Stimulated activated CD8-positive, alpha-beta memory T cell treated with anti-CD3 and anti-CD28 coated beads, Interleukin-2, amount 100 ng/mL, for 48 hours (primary cell): Measurements from ENCODE around the gene PROCR.
"Not testable (repeated sequence)": the region's sequence is repeated elsewhere in the genome, so short reads cannot be mapped to it uniquely, and the experiment has no call there.

Source experiments
- DNase-seq, 2 donors: peaks; one replicate each; pipeline ENCODE4 v3.0.0-alpha.2; 2020; ENCODE audit warnings: low read depth in 2 of 2

The PROCR gene

DNA sequence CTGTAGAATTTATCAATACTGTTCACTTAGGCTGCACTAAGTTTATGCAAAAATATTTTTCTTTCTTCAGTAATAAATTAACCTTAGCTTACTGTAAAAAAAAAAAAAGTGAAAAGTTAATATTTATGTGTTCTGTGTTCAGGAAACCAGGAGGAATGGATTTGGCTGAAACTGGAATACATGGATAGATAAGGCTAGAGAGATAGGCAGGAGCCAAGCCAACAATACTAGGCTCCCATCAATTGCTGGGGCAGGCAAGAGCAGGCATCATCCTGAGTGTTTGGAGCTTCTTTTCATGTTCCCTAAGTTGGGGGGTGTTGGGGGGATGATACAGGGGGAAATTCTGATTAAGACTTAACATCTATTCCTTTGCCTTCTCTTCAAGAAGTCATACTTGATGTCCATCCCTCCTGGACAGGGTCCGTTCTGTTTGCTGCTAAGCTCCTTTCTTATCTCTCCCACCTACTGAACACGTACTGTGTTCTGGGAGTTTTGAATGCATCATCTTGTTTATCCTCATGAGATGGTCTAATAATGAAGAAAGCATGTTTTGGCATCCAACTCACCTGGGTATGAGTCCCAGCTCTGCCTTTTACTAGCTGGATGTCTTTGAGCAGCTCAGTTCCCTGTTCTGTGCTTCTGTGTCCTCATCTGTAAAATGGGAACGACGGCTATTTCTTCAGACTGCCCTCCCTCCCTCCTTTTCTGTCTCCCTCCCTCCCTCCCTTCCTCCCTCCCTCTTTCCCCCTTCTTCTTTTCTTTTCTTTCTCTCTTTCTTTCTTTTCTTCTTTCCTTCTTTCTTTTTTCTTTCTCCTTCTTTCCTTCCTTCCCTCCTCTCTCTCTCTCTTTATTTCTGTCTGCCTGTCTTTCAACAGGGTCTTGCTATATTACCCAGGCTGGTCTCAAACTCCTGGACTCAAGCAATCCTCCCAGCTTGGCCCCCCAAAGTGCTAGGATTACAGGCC lies 6.4 kb upstream of the PROCR start:
- no peak for DNase-seq

DNA sequence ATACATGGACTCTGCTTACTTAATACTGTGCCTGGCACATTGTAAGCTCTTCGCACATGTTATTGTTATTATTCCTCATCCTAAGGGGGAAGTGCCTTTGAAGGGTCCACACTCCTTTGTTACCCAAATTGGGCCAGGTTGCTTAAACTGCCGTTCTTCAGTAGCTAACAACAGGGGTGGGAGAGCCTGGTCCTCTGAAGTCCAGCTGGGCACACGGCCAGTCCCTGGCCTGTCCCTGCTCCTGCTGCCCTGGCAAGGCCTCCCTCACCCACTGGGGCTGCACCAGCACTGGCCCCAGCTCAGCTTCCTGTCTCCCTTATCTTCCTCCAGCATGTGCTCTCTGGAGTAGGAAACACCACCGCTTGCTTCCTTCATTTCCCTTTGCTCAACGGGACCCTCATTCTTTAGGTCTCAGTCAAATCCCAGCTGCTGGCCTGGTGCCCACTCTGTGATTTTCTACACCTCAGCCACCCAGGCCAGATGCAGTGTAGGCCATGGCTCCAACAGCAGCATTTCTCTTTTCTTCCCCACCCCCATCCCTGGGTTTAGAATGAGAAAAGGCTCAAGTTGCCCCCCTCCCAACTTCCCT lies 5.5 kb upstream of the PROCR start:
- DNase-seq, result no peak

DNA sequence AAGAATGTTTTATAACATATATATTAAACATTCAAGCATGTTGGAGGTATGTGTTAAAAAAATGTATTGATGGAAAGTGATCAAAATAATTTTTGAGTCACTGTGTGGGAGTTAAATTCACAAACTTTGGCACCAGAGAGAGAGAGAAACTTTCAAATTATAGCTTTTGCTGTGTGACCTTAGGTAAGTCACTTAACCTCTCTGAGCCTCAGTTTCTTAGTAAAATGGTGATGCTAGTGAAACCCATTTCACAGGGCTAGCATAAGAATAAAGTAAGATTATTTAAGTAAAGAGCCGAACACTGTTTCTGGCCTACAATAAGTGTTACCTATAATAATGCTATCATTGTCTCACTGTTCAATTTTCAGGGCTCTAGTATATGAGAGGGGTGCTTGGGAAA lies 4.1 kb upstream of the PROCR start:
- no peak for DNase-seq

DNA sequence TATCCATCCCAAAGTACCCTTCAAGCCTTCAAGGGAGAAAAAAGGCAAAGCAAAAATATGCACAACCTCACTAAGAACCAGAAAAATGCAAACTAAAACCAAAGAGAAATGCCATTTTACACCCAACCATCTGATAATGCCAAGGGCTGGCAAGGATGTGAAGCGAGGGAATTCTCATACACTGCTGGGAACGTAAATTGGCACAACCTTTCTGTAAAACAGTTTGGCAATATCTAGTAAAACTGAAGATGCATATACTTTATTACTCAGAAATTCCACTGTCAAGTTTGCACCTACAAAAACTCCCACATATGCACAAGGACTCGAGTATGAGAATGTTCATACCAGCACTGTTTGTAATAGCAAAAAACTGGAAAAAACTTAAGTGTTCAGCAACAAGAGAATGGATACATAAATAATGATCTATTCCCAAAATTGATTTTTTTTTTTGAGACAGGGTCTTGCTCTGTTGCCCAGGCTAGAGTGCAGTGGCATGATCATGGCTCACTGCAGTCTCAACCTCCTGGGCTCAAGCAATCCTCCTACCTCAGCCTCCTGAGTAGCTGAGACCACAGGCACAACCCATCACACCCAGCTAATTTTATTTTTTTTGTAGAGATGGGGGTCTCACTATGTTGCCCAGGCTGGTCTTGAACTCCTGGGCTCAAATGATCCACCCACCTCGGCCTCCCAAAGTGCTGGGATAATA lies 3.0 kb upstream of the PROCR start:
- not testable (repeated sequence) for DNase-seq

DNA sequence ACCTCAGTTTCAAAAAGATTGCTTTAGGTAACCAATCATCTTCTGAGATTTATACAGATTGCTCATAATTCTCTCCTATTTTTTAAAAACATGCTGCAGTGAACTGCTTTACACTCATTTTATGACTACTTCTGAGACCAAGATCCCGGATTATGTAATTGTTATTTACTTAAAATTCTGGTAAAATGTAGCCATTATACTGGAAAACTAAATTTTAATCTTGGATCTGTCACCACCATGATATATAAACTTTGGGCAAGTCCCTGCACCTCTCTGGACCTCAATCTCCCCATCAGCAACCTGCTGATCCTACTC lies 477 bp upstream of the PROCR start:
- DNase-seq, result no peak

DNA sequence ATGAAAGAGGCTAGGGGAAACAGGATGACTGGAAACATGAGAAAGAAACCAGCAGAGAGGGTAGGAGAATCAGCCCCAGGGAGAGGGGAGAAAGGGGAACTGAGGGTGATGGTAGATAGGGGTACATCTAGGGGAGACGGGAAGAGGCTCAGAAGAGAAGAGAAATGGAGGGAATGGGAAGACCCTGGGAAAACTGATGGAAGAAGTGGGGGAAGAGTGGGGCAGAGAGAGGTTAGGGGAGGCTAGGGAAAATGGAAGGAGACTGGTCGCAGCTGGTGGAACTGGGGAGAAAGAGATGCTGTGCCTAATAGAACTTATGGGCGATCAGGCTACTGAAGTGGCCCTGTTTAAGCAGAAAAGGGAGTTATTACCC lies 548 bp downstream of the PROCR start:
- DNase-seq, result no peak

DNA sequence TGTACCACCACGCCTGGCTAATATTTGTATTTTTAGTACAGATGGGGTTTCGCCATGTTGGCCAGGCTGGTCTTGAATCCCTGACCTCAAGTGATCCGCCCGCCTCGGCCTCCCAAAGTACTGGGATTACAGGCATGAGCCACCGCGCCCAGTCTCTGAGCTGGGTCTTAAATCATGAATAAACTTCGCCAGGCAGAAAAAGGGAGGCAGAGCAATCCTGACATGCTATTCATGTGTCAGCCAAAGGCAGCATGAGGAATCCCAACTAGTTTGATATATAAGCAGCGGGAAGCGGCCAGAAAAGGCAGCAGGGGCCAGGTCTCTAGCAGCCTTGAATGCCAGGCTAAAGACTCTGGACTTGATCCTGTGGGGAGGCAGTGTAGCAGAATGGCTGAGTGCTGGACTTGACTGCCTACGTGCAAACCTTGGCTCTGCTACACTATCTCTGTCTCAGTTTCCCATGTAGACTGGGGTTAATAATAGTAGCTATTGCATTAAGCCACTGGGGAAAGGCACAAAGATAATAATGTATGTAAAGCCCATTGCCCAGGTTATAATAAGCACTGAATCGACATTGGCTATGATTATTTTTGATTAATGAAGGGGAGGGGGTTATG lies 1.8 kb downstream of the PROCR start:
- DNase-seq, result no peak

DNA sequence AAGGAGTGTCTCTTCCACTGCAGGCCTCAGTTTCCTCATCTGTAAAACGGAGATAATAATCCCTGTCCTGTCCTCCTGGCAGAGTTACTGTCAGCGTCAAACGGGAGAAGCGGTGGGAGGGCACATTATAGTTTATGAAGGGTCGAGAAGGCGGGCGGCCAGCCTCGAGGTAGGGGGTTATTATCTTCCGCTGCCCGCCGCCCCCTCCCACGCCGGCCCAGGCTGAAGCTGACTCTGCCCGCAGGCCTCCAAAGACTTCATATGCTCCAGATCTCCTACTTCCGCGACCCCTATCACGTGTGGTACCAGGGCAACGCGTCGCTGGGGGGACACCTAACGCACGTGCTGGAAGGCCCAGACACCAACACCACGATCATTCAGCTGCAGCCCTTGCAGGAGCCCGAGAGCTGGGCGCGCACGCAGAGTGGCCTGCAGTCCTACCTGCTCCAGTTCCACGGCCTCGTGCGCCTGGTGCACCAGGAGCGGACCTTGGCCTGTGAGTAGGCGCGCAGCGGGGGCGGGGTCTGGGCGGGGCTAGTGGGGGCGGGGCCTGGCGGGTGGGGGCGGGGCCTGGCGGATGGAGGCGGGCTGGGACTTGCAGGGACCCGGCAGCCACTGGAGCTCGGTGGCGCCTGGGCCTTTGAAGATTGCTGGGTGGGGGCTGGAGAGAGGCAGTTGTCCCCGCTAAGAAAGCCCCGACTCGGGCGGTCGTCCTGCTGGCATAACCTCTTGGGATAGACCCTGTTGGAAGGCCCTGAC lies 2.8 kb downstream of the PROCR start:
- no peak for DNase-seq

DNA sequence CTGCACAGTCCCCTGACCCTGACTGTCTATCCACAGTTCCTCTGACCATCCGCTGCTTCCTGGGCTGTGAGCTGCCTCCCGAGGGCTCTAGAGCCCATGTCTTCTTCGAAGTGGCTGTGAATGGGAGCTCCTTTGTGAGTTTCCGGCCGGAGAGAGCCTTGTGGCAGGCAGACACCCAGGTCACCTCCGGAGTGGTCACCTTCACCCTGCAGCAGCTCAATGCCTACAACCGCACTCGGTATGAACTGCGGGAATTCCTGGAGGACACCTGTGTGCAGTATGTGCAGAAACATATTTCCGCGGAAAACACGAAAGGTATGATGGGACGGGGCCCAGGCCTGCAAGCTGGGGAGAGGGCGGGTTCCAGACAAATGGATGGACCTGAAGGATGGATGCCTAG lies 4.3 kb downstream of the PROCR start:
- DNase-seq, result no peak

DNA sequence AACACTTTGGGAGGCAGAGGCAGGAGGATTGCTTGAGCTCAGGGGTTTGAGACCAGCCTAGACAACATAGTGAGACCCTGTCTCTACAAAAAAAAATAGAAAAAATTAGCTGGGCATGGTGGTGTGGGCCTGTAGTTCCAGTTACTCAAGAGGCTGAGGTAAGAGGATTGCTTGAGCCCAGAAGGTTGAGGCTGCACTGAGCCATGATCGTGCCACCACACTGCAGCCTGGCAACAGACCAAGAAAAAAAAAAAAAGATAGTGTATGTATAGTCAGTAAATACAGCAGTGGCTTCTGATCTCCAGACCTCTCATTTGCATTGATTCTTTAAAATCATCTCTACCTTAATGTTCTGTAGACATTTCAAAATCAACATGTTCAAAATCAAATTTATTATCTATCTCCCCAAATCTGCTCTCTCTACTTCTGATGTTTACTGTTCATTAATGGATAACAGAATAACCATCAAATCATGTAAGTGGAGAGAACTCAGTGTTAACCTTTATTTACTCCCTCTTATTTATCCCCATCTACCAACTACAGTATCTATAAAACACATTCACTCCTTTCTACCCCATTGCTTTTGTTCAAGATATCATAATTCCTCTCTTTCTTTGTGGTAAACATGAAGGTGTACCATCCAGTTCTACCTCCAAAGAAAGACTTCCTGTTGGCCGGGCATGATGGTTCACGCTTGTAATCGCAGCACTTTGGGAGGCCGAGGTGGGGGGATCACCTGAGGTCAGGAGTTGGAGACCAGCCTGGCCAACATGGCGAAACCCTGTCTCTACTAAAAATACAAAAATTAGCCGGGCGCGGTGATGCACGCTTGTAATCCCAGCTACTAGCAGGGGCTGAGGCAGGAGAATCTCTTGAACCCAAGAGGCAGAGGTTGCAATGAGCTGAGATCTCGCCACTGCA lies 7.7 kb downstream of the PROCR start:
- DNase-seq, result no peak

DNA sequence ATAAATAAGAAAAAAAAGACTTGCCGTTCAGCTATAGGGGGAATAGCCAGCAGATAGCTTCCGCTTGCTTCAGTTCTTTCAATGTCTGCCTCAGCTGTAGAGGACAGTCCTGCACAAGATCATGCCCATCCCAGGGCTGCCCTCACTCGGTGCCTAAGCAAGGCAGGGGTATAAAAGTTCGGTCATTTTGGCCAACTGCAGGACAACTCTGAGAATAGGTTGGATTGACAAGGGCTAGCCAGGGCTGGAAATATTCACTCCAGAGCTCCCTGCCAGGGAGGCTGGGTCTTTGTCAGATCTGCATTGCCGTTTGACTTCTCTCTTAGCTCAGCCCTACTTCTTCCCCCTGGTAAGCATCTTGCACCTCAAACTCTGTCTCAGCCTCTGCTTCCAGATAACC lies 8.4 kb downstream of the PROCR start:
- DNase-seq, result no peak

DNA sequence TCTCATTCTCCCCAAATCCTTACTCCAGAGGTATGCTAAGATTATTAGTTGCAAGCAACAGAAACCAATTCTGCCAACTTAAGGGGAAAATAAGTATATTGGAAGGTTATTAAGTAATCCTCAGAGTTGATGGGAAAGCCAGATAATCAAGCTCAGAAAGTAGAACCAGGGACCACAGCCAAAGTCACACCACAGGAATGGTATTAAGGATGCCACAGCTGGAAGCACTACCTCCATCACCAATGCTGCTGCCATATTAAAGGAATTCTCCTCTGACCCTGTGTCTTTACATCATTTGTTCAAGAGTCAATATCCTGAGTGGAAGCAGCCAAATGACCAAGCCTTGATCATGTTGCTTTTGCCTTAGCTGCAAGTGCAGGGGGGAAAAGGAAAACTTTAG lies 9.9 kb downstream of the PROCR start:
- no peak for DNase-seq

DNA sequence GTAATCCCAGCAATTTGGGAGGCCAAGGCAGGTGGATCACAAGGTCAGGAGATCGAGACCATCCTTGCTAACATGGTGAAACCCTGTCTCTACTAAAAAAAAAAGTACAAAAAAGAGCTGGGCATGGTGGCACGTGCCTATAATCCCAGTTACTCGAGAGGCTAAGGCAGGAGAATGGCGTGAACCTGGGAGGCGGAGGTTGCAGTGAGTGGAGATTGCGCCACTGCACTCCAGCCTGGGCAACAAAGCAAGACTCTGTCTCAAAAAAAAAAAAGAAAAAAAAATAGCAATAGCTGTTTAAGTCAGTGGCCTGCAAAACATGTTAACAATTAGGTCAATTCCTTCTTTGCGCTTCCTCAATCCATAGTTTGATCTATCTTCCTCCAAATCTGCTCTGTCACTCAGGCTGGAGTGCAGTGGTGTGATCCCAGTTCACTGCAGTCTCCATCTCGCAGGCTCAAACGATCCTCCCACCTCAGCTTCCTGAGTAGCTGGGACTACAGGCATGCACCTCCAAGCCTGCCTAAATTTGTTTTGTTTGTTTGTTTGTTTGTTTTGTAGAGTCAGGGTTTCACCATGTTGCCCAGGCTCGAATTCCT lies 14.9 kb downstream of the PROCR start:
- not testable (repeated sequence) for DNase-seq

DNA sequence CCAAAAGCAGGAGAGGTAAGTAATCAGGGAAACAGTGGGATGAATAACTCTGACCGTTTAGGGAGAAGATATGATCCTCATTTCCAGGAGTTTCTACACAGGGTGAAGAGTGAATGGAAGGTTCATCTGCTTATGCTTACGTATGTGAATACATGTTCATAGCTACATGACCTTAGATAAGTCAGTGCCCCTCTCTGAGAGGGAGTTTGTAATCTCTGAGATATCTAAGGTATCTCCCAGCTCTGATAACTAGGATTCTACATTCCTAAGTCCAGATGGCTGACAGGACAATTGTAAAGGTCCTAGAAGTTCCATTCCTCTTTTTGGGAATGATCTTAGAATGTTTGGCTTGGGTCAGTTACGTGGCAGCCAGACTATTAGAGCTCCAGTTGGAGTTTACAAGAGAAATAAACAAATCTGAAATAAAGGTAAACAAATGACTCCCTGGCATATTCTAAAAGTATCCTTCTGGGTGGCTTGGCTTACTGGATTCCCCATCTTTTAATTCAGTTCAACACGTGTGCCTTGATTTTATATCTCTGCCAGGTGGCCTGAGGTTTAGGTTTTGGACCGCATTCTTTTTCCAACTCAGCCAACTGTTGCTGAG lies 15.8 kb downstream of the PROCR start:
- DNase-seq, result no peak

DNA sequence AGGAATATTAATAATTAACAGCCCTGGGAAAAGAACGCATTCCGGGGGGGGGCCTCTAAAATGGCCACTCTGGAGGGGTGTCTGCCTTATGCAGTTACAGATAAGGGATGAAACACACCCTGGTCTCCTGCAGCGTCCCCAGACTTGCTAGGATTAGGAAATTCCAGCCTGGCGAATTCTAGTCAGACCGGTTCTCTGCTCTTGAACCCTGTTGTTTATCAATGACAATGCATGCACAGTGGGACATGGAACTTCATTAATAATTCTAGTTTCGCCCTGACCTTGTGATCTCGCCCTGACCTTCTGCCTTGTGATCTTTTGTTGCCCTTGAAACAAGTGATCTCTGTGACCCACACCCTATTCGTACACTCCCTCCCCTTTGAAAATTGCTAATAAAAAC lies 17.4 kb downstream of the PROCR start:
- not testable (repeated sequence) for DNase-seq

DNA sequence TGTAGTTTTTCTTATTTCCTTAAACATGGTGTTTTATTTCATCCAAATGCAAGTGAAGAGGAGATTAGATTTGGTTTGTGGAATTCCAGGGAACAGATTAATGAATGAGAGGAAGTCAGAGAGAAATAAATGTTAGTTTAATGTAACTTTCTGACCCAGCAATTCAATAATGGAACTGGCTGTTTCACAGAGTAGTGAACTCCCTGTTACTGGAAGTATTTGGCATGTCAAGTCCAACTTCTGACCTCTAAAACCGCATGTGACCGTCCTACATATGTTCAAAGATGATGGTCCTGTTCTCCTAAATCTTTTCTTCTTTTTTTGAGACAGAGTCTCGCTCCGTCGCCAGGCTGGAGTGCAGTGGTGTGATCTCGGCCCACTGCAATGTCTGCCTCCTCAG lies 18.7 kb downstream of the PROCR start:
- DNase-seq, result no peak

DNA sequence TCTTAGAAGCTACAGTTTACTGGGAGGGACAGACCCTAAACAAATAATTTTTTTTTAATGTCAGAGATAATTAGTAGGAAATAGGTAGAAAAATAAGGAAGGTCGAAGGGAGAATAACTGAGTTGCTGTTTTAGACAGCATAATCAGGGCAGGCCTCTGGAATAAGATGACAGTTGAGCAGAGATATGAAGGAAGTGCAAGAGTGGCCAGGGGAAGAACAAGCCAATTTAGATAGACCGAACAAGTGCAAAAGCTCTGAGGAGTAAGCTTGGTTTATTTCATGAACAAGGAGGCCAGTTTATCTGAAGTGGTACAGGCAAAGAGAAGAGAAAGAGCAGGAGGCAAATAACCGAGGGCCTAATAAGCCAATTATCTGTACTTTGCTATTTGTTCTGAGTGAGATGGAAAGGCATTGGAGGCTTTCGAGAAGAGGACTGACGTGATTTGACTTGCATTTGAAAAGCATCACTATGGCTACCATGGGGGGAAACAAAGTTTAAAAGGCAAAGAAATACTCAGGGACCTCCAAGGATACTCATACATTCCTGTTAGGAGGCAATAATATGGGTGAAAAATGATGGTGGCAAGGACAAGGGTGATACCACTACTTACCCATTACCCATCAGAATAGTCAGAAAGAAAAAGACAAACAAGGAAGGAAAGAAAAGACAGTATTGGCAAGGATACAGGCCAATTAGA lies 19.7 kb downstream of the PROCR start:
- DNase-seq, result no peak

DNA sequence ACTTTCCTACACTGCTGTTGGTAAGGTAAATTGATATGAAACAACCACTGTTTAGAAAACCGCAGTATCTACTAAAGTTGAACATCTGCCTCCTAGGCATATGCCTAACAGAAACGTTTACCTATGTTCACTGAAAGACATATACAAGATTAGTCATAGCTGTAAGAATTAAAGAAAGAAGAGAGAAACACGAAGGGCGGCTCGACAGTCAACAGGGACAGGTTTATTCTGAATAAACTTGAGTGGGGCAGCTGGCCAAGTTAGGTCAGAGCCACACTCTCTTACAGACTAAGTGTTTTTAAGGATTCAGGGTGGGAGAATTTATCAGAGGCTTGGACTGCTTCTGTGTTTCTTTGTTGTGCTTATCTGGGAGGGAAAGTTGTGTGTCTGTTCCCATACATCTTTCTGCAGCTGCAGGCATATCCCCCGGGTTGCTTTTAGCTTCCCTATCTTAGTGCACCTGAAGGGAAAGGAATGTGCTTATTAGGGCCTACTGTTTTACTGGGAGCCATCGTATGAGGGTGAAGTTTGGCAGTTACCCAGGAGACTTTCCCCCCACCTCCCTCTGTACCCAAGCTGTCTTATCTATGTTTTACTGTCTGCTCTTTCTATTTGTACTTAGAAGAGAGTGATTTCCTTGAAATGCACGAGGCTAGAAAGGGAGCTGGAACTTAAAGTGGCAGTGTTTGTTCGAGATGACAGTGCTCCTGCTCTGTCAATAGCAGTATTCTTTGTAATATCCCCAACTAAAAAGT lies 20.4 kb downstream of the PROCR start:
- DNase-seq, result no peak
